ENCODE measurements around the gene DBP. TPM values are rescaled to one million over a fixed set of nuclear protein-coding genes. Genes with fewer than 3 reads are reported as not detected.

Gene DBP
- total and polyA plus RNA-seq, 7 donors: 6.2 to 14.1 (median 10.5) TPM

DNA sequence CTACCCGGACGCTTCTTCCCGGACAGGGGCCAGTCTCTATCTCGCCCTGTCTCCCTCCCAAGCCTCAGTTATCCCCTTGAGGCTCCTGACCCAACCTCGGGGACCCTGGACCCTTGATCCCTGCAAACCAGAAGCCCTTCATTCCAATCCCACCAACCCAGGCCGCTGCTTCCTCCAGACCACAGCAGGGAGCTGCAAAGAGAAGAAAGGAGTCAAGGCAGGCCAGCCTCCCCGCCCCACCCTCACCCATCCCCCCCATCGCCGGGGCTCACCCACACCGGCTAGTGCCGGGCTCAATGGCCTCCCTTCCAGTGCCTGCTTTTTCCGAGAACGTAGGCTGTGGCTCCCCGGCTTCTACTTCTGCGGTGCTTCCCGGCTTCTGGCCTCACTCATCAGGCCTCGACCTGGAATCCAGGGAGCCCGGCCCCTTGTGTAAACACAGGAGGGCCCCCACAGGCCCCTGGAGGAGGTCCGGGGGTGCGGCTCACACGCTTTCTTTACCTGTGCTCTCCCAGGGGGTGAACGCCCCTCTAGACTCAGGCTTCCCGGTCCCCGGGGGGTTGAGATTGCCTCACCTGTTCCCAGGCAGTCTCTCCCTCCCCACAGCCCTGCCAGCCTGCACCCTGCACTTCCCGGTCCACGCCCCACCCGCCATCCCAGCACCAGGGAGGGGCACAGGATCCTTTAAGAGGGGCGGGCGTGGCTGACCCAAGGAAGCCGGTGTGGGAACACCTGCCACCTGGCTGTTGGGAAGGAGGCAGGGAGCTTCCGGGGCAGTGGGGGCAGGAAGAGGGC, 22.5 kb downstream of the DBP start, which contains the start of gene FAM83E:
FAM83E (minus strand) TSS at position 641 of the 795 bp plus-strand sequence. CDS start 1,704 bp downstream, outside the sequence.
- Histone ChIP-seq H3K4me1 (peaks cover 0 to 35% (median 27%) of the 10 kb centered on the region in 4 donors), H3K27me3 (no peaks in the 10 kb centered on the region), H3K27ac (peak within 1 kb of the TSS in 2 of 4 donors; percentile 6 to 39), H3K9me3 (no peaks in the 10 kb centered on the region), H3K36me3 (peaks cover 10 to 32% (median 25%) of the 10 kb centered on the region in 4 donors), H3K4me3 (peak within 1 kb of the TSS in 1 of 4 donors; percentile 3)
- WGBS, 2 donors: 15 to 58% methylated on average over 31 of the region's 31 CpGs
- TF ChIP-seq EP300 (IDR thresholded peaks at IDR 0.05) (no peak), POLR2AphosphoS5 (IDR thresholded peaks at IDR 0.05) (peak in 1 of 4 donors; percentile 6), POLR2A (IDR thresholded peaks at IDR 0.05) (peak in 1 of 2 donors; percentile 50)
- TF ChIP-seq, protein P1, sequence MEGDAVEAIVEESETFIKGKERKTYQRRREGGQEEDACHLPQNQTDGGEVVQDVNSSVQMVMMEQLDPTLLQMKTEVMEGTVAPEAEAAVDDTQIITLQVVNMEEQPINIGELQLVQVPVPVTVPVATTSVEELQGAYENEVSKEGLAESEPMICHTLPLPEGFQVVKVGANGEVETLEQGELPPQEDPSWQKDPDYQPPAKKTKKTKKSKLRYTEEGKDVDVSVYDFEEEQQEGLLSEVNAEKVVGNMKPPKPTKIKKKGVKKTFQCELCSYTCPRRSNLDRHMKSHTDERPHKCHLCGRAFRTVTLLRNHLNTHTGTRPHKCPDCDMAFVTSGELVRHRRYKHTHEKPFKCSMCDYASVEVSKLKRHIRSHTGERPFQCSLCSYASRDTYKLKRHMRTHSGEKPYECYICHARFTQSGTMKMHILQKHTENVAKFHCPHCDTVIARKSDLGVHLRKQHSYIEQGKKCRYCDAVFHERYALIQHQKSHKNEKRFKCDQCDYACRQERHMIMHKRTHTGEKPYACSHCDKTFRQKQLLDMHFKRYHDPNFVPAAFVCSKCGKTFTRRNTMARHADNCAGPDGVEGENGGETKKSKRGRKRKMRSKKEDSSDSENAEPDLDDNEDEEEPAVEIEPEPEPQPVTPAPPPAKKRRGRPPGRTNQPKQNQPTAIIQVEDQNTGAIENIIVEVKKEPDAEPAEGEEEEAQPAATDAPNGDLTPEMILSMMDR (IDR thresholded peaks at IDR 0.05): no peak
- no peak for DNase-seq
- intact Hi-C loops (cut with DNase I): no loop called here

DNA sequence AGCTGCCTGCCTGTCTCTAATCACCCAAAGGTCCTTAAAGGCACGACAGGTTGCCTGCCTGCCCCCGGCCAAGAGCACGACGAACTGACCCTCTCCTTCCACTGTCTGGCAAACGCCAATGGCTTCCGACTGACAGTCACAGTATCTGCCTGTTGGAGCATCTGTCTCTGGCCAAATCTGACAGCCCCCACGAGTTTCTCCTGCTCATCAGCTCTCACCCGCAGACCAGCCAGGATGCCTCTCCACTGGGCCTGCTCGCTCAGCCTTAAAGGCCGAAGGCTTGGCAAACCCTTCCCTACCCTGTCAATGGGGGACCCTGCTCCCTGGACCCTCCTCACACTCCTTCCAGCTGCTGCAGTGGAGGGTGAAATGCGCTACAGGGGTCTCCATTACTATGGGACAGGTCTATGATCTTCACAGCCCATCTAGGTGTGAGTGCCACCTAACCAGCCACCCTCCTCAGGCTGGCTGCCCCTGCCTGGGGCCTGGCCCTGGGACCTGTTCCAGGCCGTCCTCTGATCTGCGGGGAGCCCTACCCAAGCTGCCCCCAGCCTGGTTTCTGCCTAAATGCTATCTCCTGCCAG, 23.2 kb downstream of the DBP start:
- DNase-seq: no peak
- intact Hi-C loops (cut with DNase I): no loop called here
- peak overlapping the region in 2 of 4 donors; percentile 3 to 39 for H3K27ac ChIP-seq
- TF ChIP-seq EP300 (IDR thresholded peaks at IDR 0.05): no peak
- TF ChIP-seq POLR2A (IDR thresholded peaks at IDR 0.05): no peak
- TF ChIP-seq, protein P1 (IDR thresholded peaks at IDR 0.05): no peak
- no peak for TF ChIP-seq POLR2AphosphoS5 (IDR thresholded peaks at IDR 0.05)
- H3K4me1 ChIP-seq: peaks cover 0 to 32% (median 27%) of the 10 kb centered on the region in 4 donors
- peaks cover 10 to 32% (median 25%) of the 10 kb centered on the region in 4 donors for H3K36me3 ChIP-seq
- H3K4me3 ChIP-seq: peak overlapping the region in 1 of 4 donors; percentile 3
- no peaks in the 10 kb centered on the region for H3K27me3 ChIP-seq
- 16 to 60% methylated on average over 13 of the region's 13 CpGs for WGBS, 2 donors
- H3K9me3 ChIP-seq: no peaks in the 10 kb centered on the region

- no peak for DNase-seq
- TF ChIP-seq EP300 (IDR thresholded peaks at IDR 0.05): no peak
- TF ChIP-seq POLR2A (IDR thresholded peaks at IDR 0.05): no peak
- TF ChIP-seq, protein P1 (IDR thresholded peaks at IDR 0.05): no peak
- TF ChIP-seq POLR2AphosphoS5 (IDR thresholded peaks at IDR 0.05): no peak
These were observed 23.9 kb downstream of the DBP start for GRCh38 chr19:48613024-48613851.

GRCh38 chr19:48611872-48612271, 25.3 kb downstream of the DBP start:
- DNase-seq: no peak
- Histone ChIP-seq H3K36me3 (peaks cover 10 to 23% (median 20%) of the 10 kb centered on the region in 4 donors), H3K9me3 (no peaks in the 10 kb centered on the region), H3K27ac (no peak overlapping the region), H3K27me3 (no peaks in the 10 kb centered on the region), H3K4me1 (peaks cover 0 to 15% (median 10%) of the 10 kb centered on the region in 4 donors), H3K4me3 (no peak overlapping the region)
- TF ChIP-seq POLR2A (IDR thresholded peaks at IDR 0.05): no peak
- 88 to 93% methylated on average over 14 of the region's 14 CpGs for WGBS, 2 donors
- intact Hi-C loops (cut with DNase I): no loop called here

More at GRCh38 chr19:48613024-48613851, 23.9 kb downstream of the DBP start:
- 16 to 67% methylated on average over 39 of the region's 39 CpGs for WGBS, 2 donors
- H3K36me3 ChIP-seq: peaks cover 10 to 32% (median 25%) of the 10 kb centered on the region in 4 donors
- no peaks in the 10 kb centered on the region for H3K27me3 ChIP-seq
- peaks cover 0 to 29% (median 24%) of the 10 kb centered on the region in 4 donors for H3K4me1 ChIP-seq
- no peak overlapping the region for H3K4me3 ChIP-seq
- peak overlapping the region in 1 of 4 donors; percentile 39 for H3K27ac ChIP-seq
- H3K9me3 ChIP-seq: no peaks in the 10 kb centered on the region
- intact Hi-C loops (cut with DNase I): no loop called here

All from sigmoid colon (tissue), 7 donors.